Motor neuron (in vitro differentiated cells): Measurements from ENCODE around the gene ATP12A. TPM values are rescaled to one million over a fixed set of nuclear protein-coding genes. Genes with fewer than 3 reads are reported as not detected.
"Not testable (repeated sequence)": the region's sequence is repeated elsewhere in the genome, so short reads cannot be mapped to it uniquely, and the experiment has no call there.

Experiments
- ATAC-seq, 8 experiments: fragments of 200-7000 bp; cut with Tn5 transposase; replicated peaks in 6 of 8; 2 replicates each; pipeline ENCODE4 v1.8.0; 2021; ENCODE audit warnings: mild to moderate bottlenecking in 8 of 8, moderate library complexity in 8 of 8
- H3K27ac ChIP-seq, 2 donors: fragments of 250-450 bp; sonication (Bioruptor Pico); 2 replicates each; pipeline ENCODE4 v1.9.0; 2021; ENCODE audit warnings: antibody characterized with exemption in 2 of 2, mild to moderate bottlenecking in 2 of 2, moderate library complexity in 1 of 2
- H3K4me1 ChIP-seq, 2 donors: fragments of 250-450 bp; sonication (Bioruptor Pico); replicated peaks in 1 of 2; 2 replicates each; pipeline ENCODE4 v1.6.1; 2021; ENCODE audit warnings: antibody characterized with exemption in 2 of 2, mild to moderate bottlenecking in 2 of 2, moderate library complexity in 1 of 2
- H3K4me3 ChIP-seq, 5 donors: fragments of 250-450 bp; sonication (Bioruptor Pico); 2 replicates each; pipeline ENCODE4 v1.9.0; 2021; ENCODE audit warnings: antibody characterized with exemption in 5 of 5, mild to moderate bottlenecking in 5 of 5, moderate library complexity in 4 of 5
- WGBS, 10 experiments: fragments of 450-650 bp; shearing (Covaris generic); methylation state at CpG; one replicate each; pipeline ENCODE4 v1.0.0; 2022; 5-methylcytosine and 5-hydroxymethylcytosine counted together
- in situ Hi-C, 9 experiments: fragments of 400-800 bp; cut with MboI; loops; one replicate each; pipeline ENCODE4 v1.15.0; 2021; ENCODE audit warnings: low sequenced_read_pairs in 9 of 9, low pct_unique_long_range_greater_than_20kb in 2 of 9; ENCODE audit not compliant: unreplicated experiment in 9 of 9
- total RNA-seq, 8 experiments: library from RNA; unstranded; fragments of 300-600 nt; gene quantifications; 2 replicates each; pipeline versions ENCODE4 v1.2.3 to v1.2.4, GENCODE V29; 2022

ATP12A gene
- total RNA-seq, 8 experiments from 2014 or later, result 0.05 to 0.09 TPM; not detected in 6

DNA sequence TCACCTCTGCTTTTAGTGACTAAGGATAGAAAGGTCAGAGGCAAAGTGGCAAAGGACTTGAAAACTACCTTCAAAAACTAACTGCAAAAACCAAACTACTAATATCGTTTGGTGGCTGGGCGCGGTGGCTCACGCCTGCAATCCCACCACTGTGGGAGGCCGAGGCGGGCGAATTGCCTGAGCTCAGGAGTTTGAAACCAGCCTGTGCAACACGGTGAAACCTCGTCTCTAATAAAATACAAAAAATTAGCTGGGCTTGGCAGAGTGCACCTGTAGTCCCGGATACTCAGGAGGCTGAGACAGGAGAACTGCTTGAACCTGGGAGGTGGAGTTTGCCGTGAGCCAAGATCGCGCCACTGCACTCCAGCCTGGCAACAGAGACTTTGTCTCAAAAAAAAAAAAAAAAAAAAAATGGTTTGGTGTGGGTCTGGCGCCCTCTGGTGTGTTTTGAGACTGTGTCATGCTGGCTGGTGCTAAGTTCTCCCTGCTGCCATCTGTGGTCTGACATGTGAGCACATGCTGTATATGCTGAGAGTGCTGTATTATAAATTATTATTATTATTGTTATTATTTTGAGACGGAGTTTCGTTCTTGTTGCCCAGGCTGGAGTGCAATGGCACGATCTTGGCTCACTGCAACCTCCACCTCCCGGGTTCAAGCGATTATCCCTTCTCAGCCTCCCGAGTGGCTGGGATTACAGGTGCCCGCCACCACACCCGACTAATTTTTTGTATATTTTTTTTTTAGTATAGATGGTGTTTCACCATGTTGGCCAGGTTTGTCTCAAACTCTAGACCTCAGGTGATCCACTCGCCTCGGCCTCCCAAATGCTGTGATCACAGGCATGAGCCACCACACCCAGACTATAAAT, 47.8 kb downstream of the ATP12A start:
- in situ Hi-C loops, result loop anchor here in 1 of 9 experiments (25.0 kb wide), 1 partner anchor 259 kb away; no protein-coding TSS in a partner anchor
- WGBS, 10 experiments, result 42 to 100% (median 61%) methylated on average over 2 to 20 of the region's 24 CpGs; no CpG with 5 or more reads in 1 of the 10 experiments
- H3K4me1 ChIP-seq, result no peaks in the 10 kb centered on the region
- ATAC-seq, result peak; percentile 43 to 100 (median 78)
- no peak overlapping the region for H3K27ac ChIP-seq
- no peak overlapping the region for H3K4me3 ChIP-seq

DNA sequence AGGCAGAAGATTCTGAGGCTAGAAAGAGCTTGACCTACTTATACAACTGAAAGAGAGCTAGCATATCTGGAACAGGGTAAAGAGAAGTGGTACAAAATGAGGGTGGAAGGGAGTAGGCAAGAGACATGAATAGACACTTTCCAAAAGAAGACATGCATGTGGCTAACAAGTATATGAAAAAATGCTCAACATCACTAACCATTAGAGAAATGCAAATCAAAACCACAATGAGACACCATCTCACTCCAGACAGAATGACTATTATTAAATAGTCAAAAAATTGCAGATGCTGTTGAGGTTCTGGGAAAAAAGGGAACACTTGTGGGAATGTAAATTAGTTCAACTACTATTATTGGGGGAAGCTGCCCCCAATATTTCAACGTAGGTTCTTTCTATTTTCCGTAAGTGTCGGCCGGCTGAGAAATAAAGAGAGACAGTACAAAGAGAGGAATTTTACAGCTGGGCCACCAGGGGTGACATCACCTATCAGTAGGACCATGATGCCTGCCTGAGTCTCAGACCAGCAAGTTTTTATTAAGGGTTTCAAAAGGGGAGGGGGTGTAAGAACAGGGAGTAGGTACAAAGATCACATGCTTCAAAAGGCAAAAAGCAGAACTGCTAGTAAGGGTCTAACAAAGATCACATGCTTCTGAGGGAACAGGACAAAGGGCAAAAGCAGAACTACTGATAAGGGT, 50.8 kb downstream of the ATP12A start:
- 33 to 100% (median 93%) methylated on average over 1 to 4 of the region's 4 CpGs; no CpG with 5 or more reads in 4 of the 10 experiments for WGBS, 10 experiments
- H3K27ac ChIP-seq, H3K4me3 ChIP-seq, H3K4me1 ChIP-seq: not testable (repeated sequence)
- peak in 2 of 8 experiments; percentile 51 to 56 for ATAC-seq
- in situ Hi-C loops, result loop anchor here in 1 of 9 experiments (25.0 kb wide), 1 partner anchor 256 kb away; no protein-coding TSS in a partner anchor

GRCh38 chr13:24734950-24735349, 54.7 kb downstream of the ATP12A start:
- no peaks in the 10 kb centered on the region for H3K4me1 ChIP-seq
- H3K27ac ChIP-seq, result no peak overlapping the region
- ATAC-seq, result no peak
- in situ Hi-C loops, result loop anchor here in 1 of 9 experiments (25.0 kb wide), 1 partner anchor 252 kb away; no protein-coding TSS in a partner anchor
- no peak overlapping the region for H3K4me3 ChIP-seq
- WGBS, 10 experiments, result 7 to 83% (median 80%) methylated on average over 1 to 4 of the region's 4 CpGs; no CpG with 5 or more reads in 3 of the 10 experiments

DNA sequence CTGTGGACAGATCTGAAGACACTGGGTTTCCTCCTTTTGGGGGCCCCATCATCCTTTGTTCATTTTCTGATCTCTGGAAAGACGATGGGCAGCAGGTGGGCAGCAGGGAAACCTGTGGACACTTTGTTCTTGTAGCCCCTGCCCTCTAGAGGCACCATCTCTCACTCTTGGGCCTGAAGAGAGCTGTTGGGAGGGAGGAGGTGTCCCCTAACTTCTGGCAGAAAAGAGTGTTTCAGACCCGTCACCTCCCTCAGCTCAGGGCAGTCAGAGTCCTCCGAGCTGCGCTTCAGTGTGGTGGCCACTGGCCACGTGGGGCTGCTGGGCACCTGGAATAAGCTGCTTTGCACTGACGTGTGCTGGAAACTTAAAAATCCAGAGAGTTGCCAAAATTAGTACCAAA, 56.8 kb downstream of the ATP12A start:
- Histone ChIP-seq H3K27ac (no peak overlapping the region), H3K4me3 (no peak overlapping the region), H3K4me1 (no peaks in the 10 kb centered on the region)
- ATAC-seq, result no peak
- in situ Hi-C loops, result loop anchor here in 1 of 9 experiments (25.0 kb wide), 1 partner anchor 250 kb away; no protein-coding TSS in a partner anchor
- 56 to 84% (median 71%) methylated on average over 1 to 6 of the region's 6 CpGs; no CpG with 5 or more reads in 3 of the 10 experiments for WGBS, 10 experiments

- in situ Hi-C loops, result loop anchor here in 1 of 9 experiments (25.0 kb wide), 1 partner anchor 249 kb away; no protein-coding TSS in a partner anchor
- WGBS, 10 experiments, result 75 to 91% methylated on average over 1 to 5 of the region's 5 CpGs; no CpG with 5 or more reads in 8 of the 10 experiments
- no peak for ATAC-seq
- Histone ChIP-seq H3K27ac (no peak overlapping the region), H3K4me1 (no peaks in the 10 kb centered on the region), H3K4me3 (no peak overlapping the region)
Observed at GRCh38 chr13:24738366-24738847, 58.2 kb downstream of the ATP12A start.

GRCh38 chr13:24740014-24740890, 60.0 kb downstream of the ATP12A start:
- ATAC-seq, result no peak
- no peak overlapping the region for H3K4me3 ChIP-seq
- in situ Hi-C loops, result loop anchor here in 1 of 9 experiments (25.0 kb wide), 1 partner anchor 247 kb away; no protein-coding TSS in a partner anchor
- WGBS, 10 experiments, result 15 to 100% (median 70%) methylated on average over 1 to 5 of the region's 12 CpGs; no CpG with 5 or more reads in 3 of the 10 experiments
- H3K27ac ChIP-seq, result no peak overlapping the region
- no peaks in the 10 kb centered on the region for H3K4me1 ChIP-seq

DNA sequence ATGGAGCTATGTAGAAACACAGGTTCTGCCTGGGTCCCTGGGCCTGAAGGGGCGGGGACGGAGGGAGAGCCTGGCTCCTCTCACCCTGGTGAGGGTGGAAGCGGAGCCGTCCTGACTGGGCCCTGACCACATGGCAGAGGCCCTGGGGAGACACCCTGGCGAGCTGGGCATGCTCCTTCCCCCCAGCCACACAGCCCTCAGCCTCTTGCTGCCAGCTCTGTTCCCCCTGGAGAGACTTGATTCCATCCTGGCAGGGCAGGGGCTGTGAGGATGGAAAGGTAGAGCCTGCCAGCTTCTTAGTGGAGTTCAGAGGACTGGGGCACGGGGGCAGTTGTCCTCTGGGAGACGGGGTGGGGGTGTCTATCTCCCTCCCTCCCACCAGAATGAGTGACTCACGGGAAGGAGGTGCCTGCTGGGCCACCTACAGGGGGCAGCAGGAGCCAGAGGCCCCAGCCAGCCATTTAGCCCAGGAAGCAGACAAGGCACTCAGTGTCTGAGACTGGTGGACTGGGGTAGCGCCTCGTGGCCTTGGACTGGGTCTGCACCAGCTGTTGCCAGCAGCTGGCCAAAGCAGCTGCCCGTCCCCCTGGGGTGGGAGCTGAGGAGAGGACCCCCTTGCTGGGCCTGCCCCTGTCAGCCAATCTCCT, 60.9 kb downstream of the ATP12A start:
- Histone ChIP-seq H3K4me3 (no peak overlapping the region), H3K4me1 (peaks cover 0 to 1% of the 10 kb centered on the region in 2 donors), H3K27ac (no peak overlapping the region)
- ATAC-seq, result peak in 3 of 8 experiments; percentile 41 to 66 (median 46)
- in situ Hi-C loops, result loop anchor here in 1 of 9 experiments (25.0 kb wide), 1 partner anchor 246 kb away; no protein-coding TSS in a partner anchor
- WGBS, 10 experiments, result 40 to 84% (median 70%) methylated on average over 1 to 7 of the region's 11 CpGs; no CpG with 5 or more reads in 6 of the 10 experiments

DNA sequence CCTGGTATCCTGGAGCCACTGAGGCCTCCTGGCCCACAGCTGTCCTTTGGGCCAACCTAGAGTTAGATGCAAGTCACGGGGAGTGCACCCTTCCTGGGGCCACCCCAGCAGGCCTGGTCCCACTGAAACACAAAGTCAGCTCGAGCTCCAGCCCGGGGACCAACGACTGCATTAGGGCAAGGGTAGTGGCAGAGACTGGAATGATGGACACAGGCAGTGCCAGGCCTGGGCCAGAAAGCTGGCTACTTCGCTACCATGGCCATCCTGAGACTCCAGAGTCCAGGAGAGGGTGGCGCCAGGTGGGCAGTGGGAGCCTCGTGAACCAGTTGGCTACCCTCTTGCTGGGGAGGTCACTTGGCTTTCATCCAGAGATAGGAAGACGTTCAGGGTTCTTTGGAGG, 61.6 kb downstream of the ATP12A start:
- peaks cover 0 to 4% of the 10 kb centered on the region in 2 donors for H3K4me1 ChIP-seq
- in situ Hi-C loops, result loop anchor here in 1 of 9 experiments (25.0 kb wide), 1 partner anchor 246 kb away; no protein-coding TSS in a partner anchor
- 20 to 90% (median 73%) methylated on average over 1 to 6 of the region's 8 CpGs; no CpG with 5 or more reads in 5 of the 10 experiments for WGBS, 10 experiments
- no peak overlapping the region for H3K27ac ChIP-seq
- no peak overlapping the region for H3K4me3 ChIP-seq
- no peak for ATAC-seq

DNA sequence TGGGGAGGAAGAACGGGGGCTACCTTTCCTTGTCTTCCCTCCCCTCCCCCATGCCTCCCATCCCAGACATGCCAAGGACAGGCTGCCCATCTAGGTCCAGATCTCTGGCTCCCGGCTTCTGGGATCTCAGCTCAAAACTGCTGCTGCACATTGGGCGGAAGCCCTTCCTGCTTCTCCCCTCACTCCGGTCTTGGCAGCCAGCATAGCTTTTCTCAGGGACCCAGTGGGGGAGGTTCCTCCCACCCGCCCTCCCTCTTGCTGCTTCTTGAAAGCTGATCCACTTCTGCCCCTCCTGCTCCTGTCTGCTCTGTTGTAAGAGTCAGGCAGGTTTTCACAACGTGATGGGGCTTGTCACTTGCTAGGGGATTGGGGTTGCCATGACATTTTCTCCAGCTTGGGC, 62.1 kb downstream of the ATP12A start:
- peak in 1 of 8 experiments; percentile 21 for ATAC-seq
- in situ Hi-C loops, result loop anchor here in 1 of 9 experiments (25.0 kb wide), 1 partner anchor 245 kb away; no protein-coding TSS in a partner anchor

DNA sequence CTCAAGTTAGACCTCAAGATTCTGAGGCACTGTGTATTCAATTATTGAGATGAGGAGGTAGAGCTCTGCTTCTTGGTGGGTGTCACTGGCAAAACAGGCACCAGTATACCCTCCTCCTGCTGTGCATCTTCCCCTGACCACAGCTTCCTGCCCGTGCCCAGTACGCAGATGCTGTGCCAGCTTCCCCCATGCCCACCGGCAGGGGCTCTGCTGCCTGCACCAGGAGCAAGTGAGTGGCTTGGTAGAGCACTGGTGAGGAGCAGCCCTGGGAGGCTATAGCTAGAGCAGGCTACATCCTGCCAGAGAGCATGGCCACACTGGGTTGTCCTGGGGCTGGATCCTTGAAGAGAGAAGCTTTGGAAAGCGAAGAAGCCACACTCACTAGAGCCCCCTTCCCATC, 62.8 kb downstream of the ATP12A start:
- 60 to 100% (median 81%) methylated on average over 1 to 3 of the region's 4 CpGs; no CpG with 5 or more reads in 7 of the 10 experiments for WGBS, 10 experiments
- in situ Hi-C loops, result loop anchor here in 1 of 9 experiments (25.0 kb wide), 1 partner anchor 244 kb away; no protein-coding TSS in a partner anchor
- no peak for ATAC-seq
- no peak overlapping the region for H3K4me3 ChIP-seq
- H3K4me1 ChIP-seq, result peaks cover under 1 to 4% of the 10 kb centered on the region in 2 donors
- no peak overlapping the region for H3K27ac ChIP-seq

More for the DNA sequence above, 62.1 kb downstream of the ATP12A start:
- Histone ChIP-seq H3K4me3 (no peak overlapping the region), H3K27ac (no peak overlapping the region), H3K4me1 (peaks cover 0 to 4% of the 10 kb centered on the region in 2 donors)
- WGBS, 10 experiments, result 0% methylated on average over 1 of the region's 6 CpGs; no CpG with 5 or more reads in 8 of the 10 experiments

- WGBS, 10 experiments, result no CpG with 5 or more reads among the region's 6 CpGs
Observed at GRCh38 chr13:24744247-24744646, 64.0 kb downstream of the ATP12A start.

More at GRCh38 chr13:24744247-24744646, 64.0 kb downstream of the ATP12A start:
- in situ Hi-C loops, result loop anchor here in 1 of 9 experiments (25.0 kb wide), 1 partner anchor 243 kb away; no protein-coding TSS in a partner anchor
- Histone ChIP-seq H3K4me3 (no peak overlapping the region), H3K4me1 (peaks cover 4% of the 10 kb centered on the region in 2 donors), H3K27ac (no peak overlapping the region)
- ATAC-seq, result no peak
